ENCODE results near the gene NUP58.

NUP58 gene

DNA sequence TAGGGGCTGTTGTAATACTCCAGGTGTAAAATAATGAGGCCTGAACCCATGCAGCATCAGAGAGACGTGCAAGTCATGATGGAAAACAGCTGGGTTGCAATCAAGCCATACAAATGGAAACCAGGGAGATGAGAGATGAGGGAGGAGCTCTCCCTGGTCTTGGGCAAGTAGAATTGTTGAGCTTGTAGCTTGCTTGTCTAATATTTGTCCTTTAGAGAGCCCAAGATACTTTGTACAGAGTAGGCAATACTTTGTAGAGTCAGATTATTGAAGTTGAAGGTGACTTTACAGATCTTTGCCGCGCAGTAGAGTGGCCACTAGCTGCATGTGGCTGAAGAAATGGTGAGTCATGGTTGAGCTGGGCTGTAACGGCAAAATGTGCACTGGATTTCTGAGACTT lies 78.7 kb downstream of the NUP58 start:
- Mint-ChIP-seq H3K4me1 (peaks cover 6% of the 10 kb centered on the region), H3K9me3 (no peaks in the 10 kb centered on the region), H3K4me3 (no peak overlapping the region), H3K27ac (no peak overlapping the region), H3K36me3 (no peaks in the 10 kb centered on the region)
- ATAC-seq (no peak), DNase-seq (ENCODE audit: low spot score in 2 of 2) (no peak)

DNA sequence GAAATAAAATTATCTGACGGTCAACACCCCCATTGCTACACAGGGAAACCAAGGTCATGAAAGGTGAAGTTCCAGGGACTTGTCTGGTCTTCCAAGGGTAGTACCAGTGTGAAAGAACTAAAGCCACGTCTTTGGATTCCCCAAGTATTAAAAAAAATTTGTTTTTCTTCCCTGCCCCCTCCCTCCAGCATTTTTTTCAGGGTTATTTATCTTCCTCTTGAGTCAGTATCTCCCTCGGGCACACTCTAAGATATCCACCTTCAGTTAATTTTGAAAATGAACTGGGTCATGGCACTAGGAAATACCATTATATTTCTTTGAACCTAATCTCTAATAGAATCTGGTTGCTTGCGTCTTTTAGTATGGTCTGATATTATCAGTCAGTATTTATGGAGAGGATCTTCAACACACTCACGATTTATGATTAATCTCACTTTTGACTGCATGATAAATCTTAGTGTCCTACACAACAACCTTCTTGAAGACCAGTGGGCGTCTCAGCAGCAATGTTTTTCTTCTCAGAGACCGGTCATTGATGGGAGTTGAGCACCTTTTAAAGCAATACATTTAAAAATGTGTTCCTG lies 79.4 kb downstream of the NUP58 start:
- no peak overlapping the region for H3K27ac Mint-ChIP-seq
- no peaks in the 10 kb centered on the region for H3K36me3 Mint-ChIP-seq
- peaks cover 1% of the 10 kb centered on the region for H3K4me1 Mint-ChIP-seq
- DNase-seq (ENCODE audit: low spot score in 2 of 2) (no peak), ATAC-seq (no peak)
- no peak overlapping the region for H3K4me3 Mint-ChIP-seq
- H3K9me3 Mint-ChIP-seq, result no peaks in the 10 kb centered on the region

DNA sequence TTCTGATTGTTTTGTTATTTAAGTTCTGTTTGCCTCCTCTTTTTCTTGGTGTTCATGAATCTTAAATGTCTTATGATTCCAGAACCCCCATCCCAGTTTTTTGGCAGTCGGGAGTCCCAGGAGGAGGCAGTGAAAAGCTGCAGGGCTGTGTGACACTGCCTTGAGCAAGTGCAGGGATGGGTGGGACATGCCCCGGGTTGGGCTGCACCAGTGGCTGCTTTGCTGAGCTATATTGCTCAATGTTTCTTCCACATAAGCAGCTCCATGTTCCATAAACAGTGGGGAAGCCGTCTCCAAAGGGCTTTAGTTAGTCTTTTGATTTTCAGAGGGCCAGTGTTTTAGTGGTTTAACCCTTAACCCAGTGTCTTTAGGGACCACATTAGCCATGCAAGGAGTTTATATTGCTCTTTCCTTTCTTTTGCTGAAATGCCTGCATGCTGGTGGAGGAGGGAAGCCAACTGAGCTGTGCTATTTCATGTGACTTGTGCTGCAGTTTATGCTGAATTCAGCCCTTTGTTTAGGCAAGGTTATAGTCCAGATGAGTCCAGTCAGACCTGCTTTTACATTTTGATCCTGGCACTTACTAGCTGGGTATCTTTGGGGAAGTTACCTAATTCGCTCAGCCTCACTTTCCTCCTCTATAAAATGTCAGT lies 83.5 kb downstream of the NUP58 start:
- no peaks in the 10 kb centered on the region for H3K36me3 Mint-ChIP-seq
- no peaks in the 10 kb centered on the region for H3K9me3 Mint-ChIP-seq
- H3K4me3 Mint-ChIP-seq, result no peak overlapping the region
- no peaks in the 10 kb centered on the region for H3K4me1 Mint-ChIP-seq
- ATAC-seq (no peak), DNase-seq (ENCODE audit: low spot score in 2 of 2) (no peak)
- no peak overlapping the region for H3K27ac Mint-ChIP-seq

DNA sequence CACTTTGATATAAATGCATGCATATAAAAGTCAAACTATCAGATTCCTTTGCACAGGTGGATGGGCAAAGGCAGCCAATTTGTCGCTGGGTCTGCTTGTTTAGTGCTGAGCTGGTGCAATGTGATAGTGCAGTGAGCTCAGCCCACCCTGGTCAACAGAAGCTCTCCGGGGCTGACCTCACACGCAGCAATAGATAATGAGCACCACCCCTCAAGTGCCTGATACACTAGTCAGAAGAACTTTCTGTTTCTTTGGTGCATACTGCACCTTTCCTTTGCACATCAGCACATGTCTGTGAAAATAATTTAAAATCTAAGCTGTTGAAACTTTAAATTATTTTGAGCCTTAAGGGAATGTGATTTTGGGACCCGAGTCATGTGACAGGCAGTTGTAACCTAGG lies 90.5 kb downstream of the NUP58 start:
- H3K4me1 Mint-ChIP-seq, result no peaks in the 10 kb centered on the region
- no peak overlapping the region for H3K4me3 Mint-ChIP-seq
- peaks cover 3% of the 10 kb centered on the region for H3K9me3 Mint-ChIP-seq
- no peak overlapping the region for H3K27ac Mint-ChIP-seq
- H3K36me3 Mint-ChIP-seq, result no peaks in the 10 kb centered on the region
- DNase-seq (ENCODE audit: low spot score in 2 of 2), result no peak
- no peak for ATAC-seq
